Dedifferentiated amniotic fluid mesenchymal stem cell (primary cell): ENCODE data around the gene PXDC1.
A peak's percentile ranks its signal among the peaks of the same experiment; 100 is the strongest.
"Not testable (repeated sequence)": the region's sequence is repeated elsewhere in the genome, so short reads cannot be mapped to it uniquely, and the experiment has no call there.

Experiments
- DNase-seq: peaks from one replicate; pipeline ENCODE4 v3.0.0-alpha.2; 2016; ENCODE audit errors: extremely low spot score

PXDC1 gene

DNA sequence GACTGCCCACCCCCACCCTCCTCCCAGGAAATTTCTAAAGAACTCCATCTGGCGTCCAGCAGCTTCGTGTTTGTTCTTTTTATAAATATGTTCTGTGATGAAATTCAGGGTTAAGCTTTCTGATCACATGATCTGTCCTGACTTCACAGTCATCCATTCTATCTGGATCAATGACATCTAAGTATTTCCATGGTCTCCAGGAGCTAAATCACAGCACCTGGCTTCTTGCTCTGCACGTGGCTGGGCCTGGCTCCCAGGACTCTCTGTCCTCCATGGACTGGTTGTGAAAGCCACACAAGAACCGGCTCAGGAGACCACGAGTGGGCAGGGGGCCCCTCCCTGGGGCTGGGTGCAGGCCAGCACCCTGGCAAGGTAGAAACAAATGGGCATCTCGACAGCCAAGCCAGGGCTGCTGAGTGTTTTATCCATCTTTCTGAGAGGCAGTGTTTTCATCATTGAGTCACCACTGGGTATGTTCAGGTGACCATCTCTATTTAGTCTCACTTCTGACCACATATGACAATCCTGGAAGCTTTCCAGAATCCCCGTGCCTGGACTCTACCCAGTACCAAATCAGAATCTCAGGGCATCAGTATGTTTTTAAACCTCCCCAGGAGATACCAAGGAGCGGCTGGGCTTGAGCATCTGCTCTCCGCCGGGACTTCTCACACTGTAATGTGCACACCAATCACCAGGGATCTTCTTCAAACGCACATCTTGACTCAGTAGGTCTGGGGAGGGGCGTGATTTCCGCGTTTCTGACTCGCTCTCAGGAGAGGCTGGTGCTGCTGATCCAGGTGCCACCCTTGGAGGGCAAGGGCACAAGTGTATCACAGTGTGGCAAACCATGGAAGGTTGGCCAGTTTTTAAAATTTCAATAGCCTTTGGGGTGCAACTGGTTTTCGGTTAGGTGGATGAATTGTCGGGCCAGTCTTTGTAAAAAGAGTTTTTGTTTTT is 31.6 kb upstream of the PXDC1 start:
- no peak for DNase-seq

GRCh38 chr6:3781504-3781903 is 30.0 kb upstream of the PXDC1 start:
- no peak for DNase-seq

DNA sequence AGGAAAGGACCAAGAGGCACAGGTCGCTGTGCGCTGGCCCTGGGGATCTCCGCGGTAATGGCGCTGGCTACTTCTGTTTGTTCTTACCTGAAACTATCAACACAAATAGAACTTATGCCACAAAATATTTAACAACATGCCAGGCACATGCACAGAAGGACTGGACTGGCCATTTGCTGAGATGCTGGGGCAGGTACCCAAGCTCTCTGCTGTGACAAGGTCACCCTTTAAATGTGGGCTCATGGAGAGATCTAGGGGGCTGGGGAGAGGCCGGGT is 28.0 kb upstream of the PXDC1 start:
- no peak for DNase-seq

- DNase-seq = no peak
These were observed 27.4 kb upstream of the PXDC1 start for GRCh38 chr6:3778701-3779573.

- DNase-seq = no peak
These were observed 26.4 kb upstream of the PXDC1 start for GRCh38 chr6:3777730-3778461.

DNA sequence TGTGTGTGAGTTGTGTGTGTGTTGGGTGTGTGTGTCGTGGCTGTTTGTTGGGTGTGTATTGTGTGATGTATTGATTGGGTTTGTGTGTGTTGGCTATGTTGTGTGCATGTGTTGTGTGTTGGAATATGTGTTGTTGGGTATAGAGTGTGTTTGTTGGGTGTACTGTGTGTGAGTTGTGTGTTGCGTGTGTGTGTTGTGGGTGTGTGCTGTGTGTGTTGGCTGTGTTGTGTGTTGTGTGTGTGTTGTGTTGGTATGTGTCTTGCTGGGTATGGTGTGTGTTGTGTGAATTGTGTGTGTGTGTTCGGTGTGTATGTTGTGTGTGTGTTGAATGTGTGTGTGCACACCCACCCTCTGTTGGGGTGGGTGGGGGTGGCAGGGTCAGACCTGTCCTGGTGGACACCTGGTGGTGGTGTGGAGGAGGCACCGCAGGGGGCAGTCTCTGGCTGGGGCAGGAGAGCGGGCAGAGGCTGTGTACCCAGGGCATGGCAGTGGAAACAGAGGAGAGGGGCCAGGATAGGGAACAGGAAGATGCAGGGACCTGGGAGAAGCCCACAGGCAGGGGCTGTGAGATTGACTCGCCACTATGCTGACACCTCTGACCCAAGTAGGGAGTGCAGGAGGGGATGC is 25.5 kb upstream of the PXDC1 start:
- no peak for DNase-seq

DNA sequence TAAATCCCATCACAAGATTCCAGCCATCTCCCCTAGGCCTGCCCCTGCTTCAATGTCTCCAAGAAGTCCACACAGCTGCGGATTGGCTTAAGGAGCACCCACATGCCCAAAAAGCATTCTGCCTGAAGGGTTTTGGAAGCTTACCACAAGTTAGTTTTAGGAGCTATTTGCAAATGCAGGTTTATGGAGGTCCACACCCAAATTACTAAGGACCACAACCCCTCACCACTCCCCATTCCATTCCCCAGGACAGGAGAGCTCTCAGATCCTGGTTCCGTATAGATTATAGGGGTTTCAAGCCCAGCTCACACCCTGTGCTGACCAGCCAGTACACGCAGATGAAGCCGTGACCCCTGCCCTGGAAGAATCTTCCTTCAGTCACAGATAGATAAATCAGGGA is 24.3 kb upstream of the PXDC1 start:
- no peak for DNase-seq

GRCh38 chr6:3775386-3775785 is 23.9 kb upstream of the PXDC1 start:
- no peak for DNase-seq

DNA sequence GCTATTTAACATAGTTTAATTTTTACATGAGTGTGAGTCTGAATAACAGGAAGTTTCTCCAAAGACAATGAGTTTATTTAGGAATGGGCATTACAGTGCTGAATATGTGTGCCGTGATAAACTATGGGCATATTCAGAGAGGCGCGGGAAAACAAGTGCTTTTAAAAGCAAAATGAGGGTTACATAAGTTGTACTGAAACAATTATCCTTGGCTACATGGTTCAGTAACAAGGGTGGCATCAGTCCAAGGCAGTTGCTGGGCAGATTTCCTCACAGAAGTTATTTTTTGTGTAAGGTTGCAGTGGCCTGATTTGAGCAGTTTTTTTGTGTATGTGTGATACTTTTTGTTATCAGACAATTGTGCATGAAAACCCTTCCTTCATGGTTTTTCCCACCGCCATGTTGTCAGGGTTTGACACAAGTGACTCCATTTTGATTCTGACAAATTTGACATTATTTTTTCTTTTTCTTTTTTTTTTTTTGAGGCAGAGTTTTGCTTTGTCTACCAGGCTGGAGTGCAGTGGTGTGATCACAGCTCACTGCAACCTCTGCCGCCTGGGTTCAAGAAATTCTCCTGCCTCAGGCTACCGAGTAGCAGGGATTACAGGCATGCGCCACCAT is 22.3 kb upstream of the PXDC1 start:
- peak; percentile 61 for DNase-seq

- not testable (repeated sequence) for DNase-seq
These were observed 20.9 kb upstream of the PXDC1 start for GRCh38 chr6:3772127-3772999.

DNA sequence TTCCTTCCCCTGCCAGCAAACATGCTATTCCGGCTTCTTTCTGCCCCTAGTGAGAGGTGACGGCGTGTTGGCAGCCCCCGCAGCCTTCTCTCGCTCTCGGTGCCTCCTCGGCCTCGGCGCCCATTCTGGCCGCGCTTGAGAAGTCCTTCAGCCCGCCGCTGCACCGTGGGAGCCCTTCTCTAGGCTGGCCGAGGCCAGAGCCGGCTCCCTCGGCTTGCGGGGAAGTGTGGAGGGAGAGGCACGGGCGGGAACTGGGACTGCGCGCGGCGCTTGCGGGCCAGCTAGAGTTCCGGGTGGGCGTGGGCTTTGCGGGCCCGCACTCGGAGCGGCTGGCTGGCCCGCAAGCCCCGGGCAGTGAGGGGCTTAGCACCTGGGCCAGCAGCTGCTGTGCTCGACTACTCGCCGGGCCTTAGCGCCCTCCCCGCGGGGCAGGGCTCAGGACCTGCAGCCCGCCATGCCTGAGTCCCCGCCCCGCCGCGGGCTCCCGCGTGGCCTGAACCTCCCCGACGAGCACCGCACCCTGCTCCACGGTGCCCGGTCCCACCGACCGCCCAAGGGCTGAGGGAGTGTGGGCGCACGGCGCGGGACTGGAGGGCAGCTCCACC is 20.0 kb upstream of the PXDC1 start:
- DNase-seq = no peak

GRCh38 chr6:3770023-3770720 is 18.7 kb upstream of the PXDC1 start:
- DNase-seq = no peak

GRCh38 chr6:3769610-3770009 is 18.1 kb upstream of the PXDC1 start:
- DNase-seq = peak; percentile 49

GRCh38 chr6:3768502-3768901 is 17.0 kb upstream of the PXDC1 start:
- no peak for DNase-seq

DNA sequence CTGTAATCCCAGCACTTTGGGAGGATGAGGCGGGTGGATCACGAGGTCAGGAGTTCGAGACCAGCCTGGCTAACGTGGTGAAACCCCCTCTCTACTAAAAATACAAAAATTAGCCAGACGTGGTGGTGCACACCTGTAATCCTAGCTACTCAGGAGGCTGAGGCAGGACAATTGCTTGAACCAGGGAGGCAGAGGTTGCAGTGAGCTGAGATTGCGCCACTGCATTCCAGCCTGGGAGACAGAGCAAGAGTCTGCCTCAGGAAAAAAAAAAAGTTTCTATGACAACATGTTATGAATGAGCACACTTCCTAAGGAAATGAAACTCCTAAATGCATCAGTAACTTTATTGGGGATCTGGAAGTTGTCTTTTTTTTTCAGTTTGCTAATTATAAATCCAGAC is 16.0 kb upstream of the PXDC1 start:
- DNase-seq = not testable (repeated sequence)

DNA sequence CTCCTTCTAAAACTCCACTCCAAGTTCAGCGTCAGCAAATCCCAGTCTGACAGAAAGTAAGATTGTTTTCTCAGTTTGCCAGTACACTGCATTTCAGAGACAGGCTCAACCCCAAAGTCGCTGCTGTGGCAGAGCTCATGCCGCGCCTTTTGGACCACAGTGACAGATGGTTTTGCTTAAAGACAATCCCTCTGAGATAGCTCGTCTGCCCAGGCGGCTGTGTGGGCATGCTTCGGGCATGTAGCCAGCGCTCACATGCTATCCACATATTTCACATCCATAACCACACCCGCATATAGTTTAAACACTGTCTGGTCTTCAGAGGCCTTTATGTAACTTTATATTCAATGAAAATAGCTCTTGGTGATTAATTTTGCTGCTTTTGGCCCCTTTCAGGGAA is 14.7 kb upstream of the PXDC1 start:
- DNase-seq = peak; percentile 88

DNA sequence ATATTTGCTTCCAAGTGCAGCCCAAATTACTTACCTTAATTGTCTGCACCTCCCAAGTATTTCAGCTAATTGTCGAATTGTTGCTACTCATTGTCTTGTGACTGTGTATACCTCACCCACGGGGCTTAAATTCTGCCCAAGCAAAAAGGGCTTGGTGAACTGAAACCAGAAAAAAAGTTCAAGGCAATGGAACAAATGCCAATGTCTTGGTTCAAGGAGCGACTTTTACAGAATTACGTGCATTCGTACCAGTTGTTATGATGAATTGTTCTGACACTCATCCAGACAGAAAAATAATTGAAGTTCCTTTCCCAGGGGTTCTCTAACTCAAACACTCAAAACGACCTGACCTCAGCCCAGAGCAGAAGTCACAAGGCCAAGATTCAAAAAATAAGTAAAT is 13.9 kb upstream of the PXDC1 start:
- DNase-seq = no peak

- no peak for DNase-seq
These were observed 13.2 kb upstream of the PXDC1 start for GRCh38 chr6:3764516-3765335.
